SK-N-SH (cell line): ENCODE measurements around the gene ZNF511. TPM values are rescaled to one million over a fixed set of nuclear protein-coding genes. Genes with fewer than 3 reads are reported as not detected.
"Not testable (repeated sequence)": the region's sequence is repeated elsewhere in the genome, so short reads cannot be mapped to it uniquely, and the experiment has no call there.

Experiments used
- CTCF ChIA-PET: fragments of 300-600, 350-600 bp; formaldehyde crosslinking; extraction: SDS; loops from one replicate; lab custom pipeline; 2021; lab: Yijun Ruan, JAX
- POLR2A ChIA-PET: fragments of 350-600 bp; sonication (Branson Sonifier 250); formaldehyde crosslinking; extraction: SDS; loops from one replicate; lab custom pipeline; 2020; ENCODE audit warnings: antibody characterized with exemption, inconsistent platforms; lab: Yijun Ruan, JAX
- DNase-seq: peaks from one replicate; pipeline ENCODE4 v3.0.0; 2012
- H2AFZ ChIP-seq: fragments of 200-600 bp; sonication (generic); 2 replicates; pipeline ENCODE4 v1.8.1; 2016; ENCODE audit warnings: antibody characterized with exemption, mild to moderate bottlenecking, low read depth
- H3F3A ChIP-seq: fragments of 200-600 bp; sonication (generic); replicated peaks from 2 replicates; pipeline ENCODE3; 2016; ENCODE audit warnings: antibody characterized with exemption, mild to moderate bottlenecking; ENCODE audit not compliant: insufficient read depth
- H3K27ac ChIP-seq, 2 experiments: fragments of 200-500 bp in 1 of 2; fragments of 200-600 bp in 1 of 2; sonication (Bioruptor generic) in 1 of 2; sonication (generic), shearing (Covaris generic) in 1 of 2; 2 replicates each; pipeline versions ENCODE4 v1.5.1 to v1.6.1; 2014 to 2016; ENCODE audit warnings: low read depth in 2 of 2, inconsistent platforms in 1 of 2, low read length in 1 of 2, mild to moderate bottlenecking in 1 of 2, mixed read lengths in 1 of 2
- H3K27me3 ChIP-seq: fragments of 200-600 bp; sonication (generic), shearing (Covaris generic); 2 replicates; pipeline ENCODE4 v1.6.1; 2016; ENCODE audit warnings: mixed run types; ENCODE audit not compliant: insufficient read depth
- H3K36me3 ChIP-seq, 2 experiments: fragments of 200-500 bp in 1 of 2; fragments of 200-600 bp in 1 of 2; sonication (Bioruptor generic) in 1 of 2; sonication (generic) in 1 of 2; replicated peaks in 1 of 2; 2 replicates each; pipeline versions ENCODE3 to v1.5.1; 2014 to 2016; ENCODE audit warnings: low read length in 1 of 2, mild to moderate bottlenecking in 1 of 2; ENCODE audit not compliant: insufficient read depth in 2 of 2, control insufficient read depth in 1 of 2
- H3K4me1 ChIP-seq, 2 experiments: fragments of 200-500 bp in 1 of 2; fragments of 200-600 bp in 1 of 2; sonication (Bioruptor generic) in 1 of 2; sonication (generic), shearing (Covaris generic) in 1 of 2; 2 replicates each; pipeline versions ENCODE4 v1.5.1 to v1.6.1; 2014 to 2016; ENCODE audit warnings: low read depth in 1 of 2, low read length in 1 of 2, mixed run types in 1 of 2; ENCODE audit not compliant: insufficient read depth in 2 of 2, control insufficient read depth in 1 of 2
- H3K4me2 ChIP-seq: fragments of 200-600 bp; sonication (generic), shearing (Covaris generic); 2 replicates; pipeline ENCODE4 v1.6.1; 2017; ENCODE audit warnings: mixed run types
- H3K4me3 ChIP-seq, 2 experiments: fragments of 200-500 bp in 1 of 2; fragments of 200-600 bp in 1 of 2; sonication (Bioruptor generic) in 1 of 2; sonication (generic), shearing (Covaris generic) in 1 of 2; 2 replicates each; pipeline versions ENCODE4 v1.5.1 to v1.8.1; 2014 to 2016; ENCODE audit warnings: low read depth in 2 of 2, inconsistent platforms in 1 of 2, low read length in 1 of 2, mild to moderate bottlenecking in 1 of 2, mixed read lengths in 1 of 2, moderate library complexity in 1 of 2
- H3K79me2 ChIP-seq: fragments of 200-600 bp; sonication (generic); 2 replicates; pipeline ENCODE4 v1.8.1; 2017; ENCODE audit warnings: mild to moderate bottlenecking; ENCODE audit not compliant: insufficient read depth
- H3K9ac ChIP-seq: fragments of 200-600 bp; sonication (generic); 2 replicates; pipeline ENCODE4 v1.6.1; 2017; ENCODE audit warnings: mixed run types
- H3K9me2 ChIP-seq: fragments of 200-600 bp; sonication (generic); 2 replicates; pipeline ENCODE4 v1.6.1; 2017; ENCODE audit warnings: mixed run types
- H3K9me3 ChIP-seq: fragments of 200-600 bp; sonication (generic); 2 replicates; pipeline ENCODE4 v1.6.1; 2017; ENCODE audit warnings: mixed run types, mild to moderate bottlenecking, moderate library complexity
- H4K20me1 ChIP-seq: fragments of 200-600 bp; sonication (generic); 2 replicates; pipeline ENCODE4 v1.6.1; 2017; ENCODE audit warnings: mild to moderate bottlenecking, mixed run types; ENCODE audit not compliant: insufficient read depth
- CHD2 ChIP-seq: fragments of 150-350 bp; IDR thresholded peaks from 2 replicates; pipeline ENCODE4 v1.6.1; 2018; ENCODE audit warnings: low read length; ENCODE audit not compliant: partially characterized antibody
- EZH2phosphoT487 ChIP-seq: fragments of 200-600 bp; sonication (generic); IDR thresholded peaks from 2 replicates; pipeline ENCODE4 v1.6.1; 2017; ENCODE audit warnings: low read depth, mixed run types, mild to moderate bottlenecking, antibody characterized with exemption, moderate library complexity, borderline replicate concordance
- FOXJ3 ChIP-seq: sonication (generic); formaldehyde crosslinking; IDR thresholded peaks from 2 replicates; pipeline ENCODE4 v1.5.1; 2020; ENCODE audit warnings: mild to moderate bottlenecking, missing genetic modification reagents
- GABPA ChIP-seq: IDR thresholded peaks from 2 replicates; pipeline ENCODE4 v1.4.0; 2012; ENCODE audit warnings: low read depth, mild to moderate bottlenecking
- IRF3 ChIP-seq: fragments of 150-350 bp; IDR thresholded peaks from 2 replicates; pipeline ENCODE4 v1.6.1; 2016; ENCODE audit warnings: mild to moderate bottlenecking, low read depth, low read length
- JUND ChIP-seq: IDR thresholded peaks from 2 replicates; pipeline ENCODE4 v1.4.0; 2012
- MAX ChIP-seq: IDR thresholded peaks from 2 replicates; pipeline ENCODE4 v1.4.0; 2012; ENCODE audit warnings: low read depth
- MXI1 ChIP-seq: IDR thresholded peaks from 2 replicates; pipeline ENCODE4 v1.6.1; 2012; ENCODE audit warnings: mild to moderate bottlenecking, low read depth, low read length, improper control_type of control experiment
- NFIC ChIP-seq: IDR thresholded peaks from 2 replicates; pipeline ENCODE4 v1.4.0; 2012; ENCODE audit warnings: borderline replicate concordance
- NRF1 ChIP-seq: IDR thresholded peaks from 2 replicates; pipeline ENCODE4 v1.6.1; 2012; ENCODE audit warnings: low read depth, mild to moderate bottlenecking, low read length
- POLR2AphosphoS5 ChIP-seq: IDR thresholded peaks from 2 replicates; pipeline ENCODE4 v1.6.1; 2012; ENCODE audit warnings: low read depth, low read length
- RAD21 ChIP-seq: IDR thresholded peaks from 2 replicates; pipeline ENCODE4 v1.6.1; 2012; ENCODE audit warnings: mild to moderate bottlenecking, low read length
- RCOR1 ChIP-seq: fragments of 150-350 bp; IDR thresholded peaks from 2 replicates; pipeline ENCODE4 v1.6.1; 2017; ENCODE audit warnings: antibody characterized with exemption, low read length
- REST ChIP-seq: IDR thresholded peaks from 2 replicates; pipeline ENCODE4 v1.6.1; 2012; ENCODE audit warnings: mild to moderate bottlenecking, low read depth, low read length, moderate library complexity
- RFX5 ChIP-seq: IDR thresholded peaks from 2 replicates; pipeline ENCODE4 v1.6.1; 2012; ENCODE audit warnings: mild to moderate bottlenecking, improper control_type of control experiment, low read length
- SIN3A ChIP-seq: IDR thresholded peaks from 2 replicates; pipeline ENCODE4 v1.6.1; 2012; ENCODE audit warnings: low read depth, mild to moderate bottlenecking, low read length, moderate library complexity, borderline replicate concordance
- TAF1 ChIP-seq: IDR thresholded peaks from 2 replicates; pipeline ENCODE4 v1.6.1; 2012; ENCODE audit warnings: low read depth, mild to moderate bottlenecking, low read length, moderate library complexity, borderline replicate concordance
- TCF12 ChIP-seq: IDR thresholded peaks from 2 replicates; pipeline ENCODE4 v1.4.0; 2012
- TEAD4 ChIP-seq: IDR thresholded peaks from 2 replicates; pipeline ENCODE4 v1.4.0; 2012; ENCODE audit warnings: mild to moderate bottlenecking, borderline replicate concordance; ENCODE audit not compliant: insufficient read depth
- USF1 ChIP-seq: IDR thresholded peaks from 2 replicates; pipeline ENCODE4 v1.4.0; 2012; ENCODE audit warnings: low read depth, borderline replicate concordance
- WGBS: methylation state at CpG from one replicate; pipeline ENCODE4 v1.1.6; 2017; ENCODE audit warnings: low lambda C conversion rate; 5-methylcytosine and 5-hydroxymethylcytosine counted together
- polyA plus RNA-seq, 3 experiments: library from polyadenylated mRNA; depleted of rRNA; stranded (reverse); fragments of >200 nt; gene quantifications; 2 replicates each; pipeline ENCODE4 v1.2.3, GENCODE V29; 2012

The ZNF511 gene
- polyA plus RNA-seq, 1 of the 3 experiments (the other 2 are of a cell fraction) = 62.3 TPM

GRCh38 chr10:133322064-133322709 lies 13.5 kb downstream of the ZNF511 start:
- WGBS = 93% methylated on average over 12 of the region's 14 CpGs
- H3K4me3 ChIP-seq, H3K4me2 ChIP-seq, DNase-seq, H3F3A ChIP-seq, CTCF ChIA-PET, H4K20me1 ChIP-seq, H3K27me3 ChIP-seq, H3K79me2 ChIP-seq, H2AFZ ChIP-seq, H3K9ac ChIP-seq, H3K36me3 ChIP-seq, H3K27ac ChIP-seq, H3K9me3 ChIP-seq, POLR2A ChIA-PET, H3K9me2 ChIP-seq: not testable (repeated sequence)
- peaks cover 2 to 23% of the 10 kb centered on the region in 2 experiments; a peak in 2 of 4 replicates for H3K4me1 ChIP-seq

GRCh38 chr10:133324198-133324792 lies 15.6 kb downstream of the ZNF511 start:
- no peak overlapping the region for H3K9ac ChIP-seq
- peaks cover 7 to 36% of the 10 kb centered on the region in 2 experiments; a peak in 2 of 4 replicates for H3K4me1 ChIP-seq
- no peak for TF ChIP-seq RFX5
- TF ChIP-seq IRF3 = no peak
- no peak for TF ChIP-seq MAX
- no peak for TF ChIP-seq TCF12
- TF ChIP-seq NRF1 = no peak
- TF ChIP-seq RAD21 = no peak
- TF ChIP-seq GABPA = peak; percentile 65
- TF ChIP-seq USF1 = no peak
- no peak for TF ChIP-seq JUND
- TF ChIP-seq EZH2phosphoT487 = no peak
- no peak for TF ChIP-seq REST
- peak; percentile 42; the same call in 1 of the 2 replicates for TF ChIP-seq NFIC
- TF ChIP-seq FOXJ3 (CRISPR knock-in tag) = no peak
- TF ChIP-seq TEAD4 = no peak
- no peak for TF ChIP-seq SIN3A
- TF ChIP-seq TAF1 = no peak; the same call in 1 of the 2 replicates
- no peak for TF ChIP-seq CHD2
- peak; percentile 40; the same call in 1 of the 2 replicates for TF ChIP-seq RCOR1
- TF ChIP-seq POLR2AphosphoS5 = peak; percentile 48; the same call in 1 of the 2 replicates
- TF ChIP-seq MXI1 = peak; percentile 57; the same call in 1 of the 2 replicates
- TF ChIP-seq, all 33 proteins: peak for 5
- ChIA-PET CTCF (interaction anchor here (0.6 to 2.9 kb wide), 4 partner anchors 10 to 808 kb away, joined by 3 to 15 read pairs (median 7); partner anchors contain the start of gene CALY), POLR2A (interaction anchor here (0.8 to 1.7 kb wide), 5 partner anchors 9 to 49 kb away, joined by 3 to 6 read pairs (median 4); partner anchors contain the start of genes CALY and ECHS1)
- Histone ChIP-seq H3K27me3 (no peaks in the 10 kb centered on the region), H3K27ac (peak overlapping the region in 1 of 2 experiments; percentile 93; a peak in 2 of 4 replicates), H2AFZ (no peak overlapping the region), H3K36me3 (no peaks in the 10 kb centered on the region), H3K4me3 (peak overlapping the region in 1 of 2 experiments; percentile 48; a peak in 2 of 4 replicates), H3K79me2 (no peaks in the 10 kb centered on the region), H3K9me3 (no peaks in the 10 kb centered on the region), H3F3A (peaks cover 7% of the 10 kb centered on the region), H3K9me2 (no peaks in the 10 kb centered on the region), H4K20me1 (no peaks in the 10 kb centered on the region), H3K4me2 (peak overlapping the region; percentile 60; the same call in 1 of the 2 replicates)
- 0% methylated on average over 3 of the region's 13 CpGs for WGBS
- peak; percentile 91 for DNase-seq
